ENCODE data around the gene NCKAP5. TPM values are rescaled to one million over a fixed set of nuclear protein-coding genes. Genes with fewer than 3 reads are reported as not detected.
A peak's percentile ranks its signal among the peaks of the same experiment; 100 is the strongest.

The NCKAP5 gene
- total RNA-seq, 1 donor from 2014 or later, result 2.7 TPM

GRCh38 chr2:133532919-133533318, 35.3 kb downstream of the NCKAP5 start:
- peak; percentile 61 for DNase-seq (ENCODE audit: low read depth)
- H3K27me3 ChIP-seq (ENCODE audit: insufficient read depth, low read length), result no peaks in the 10 kb centered on the region
- peak overlapping the region; percentile 25 for H3K4me2 ChIP-seq (ENCODE audit: low read length)

GRCh38 chr2:133531382-133531781, 36.9 kb downstream of the NCKAP5 start:
- Histone ChIP-seq H3K27me3 (ENCODE audit: insufficient read depth, low read length) (no peaks in the 10 kb centered on the region), H3K79me2 (ENCODE audit: insufficient read depth, low read length) (no peaks in the 10 kb centered on the region), H3K4me3 (ENCODE audit: insufficient read depth, low read depth, low read length) (no peak overlapping the region), H2AFZ (ENCODE audit: low read depth, low read length) (no peak overlapping the region), H3K4me2 (ENCODE audit: low read length) (no peak overlapping the region), H3K9ac (ENCODE audit: low read length) (no peak overlapping the region), H3K27ac (ENCODE audit: low read depth, low read length) (no peak overlapping the region), H3K36me3 (ENCODE audit: insufficient read depth, low read length) (no peaks in the 10 kb centered on the region), H3K4me1 (ENCODE audit: insufficient read depth, low read length) (no peaks in the 10 kb centered on the region), H3K9me3 (ENCODE audit: insufficient read depth, low read depth, low read length) (no peaks in the 10 kb centered on the region), H4K20me1 (ENCODE audit: insufficient read depth, low read length) (no peaks in the 10 kb centered on the region)
- TF ChIP-seq CTCF (IDR thresholded peaks at IDR 0.05; ENCODE audit: insufficient read depth, low read depth, low read length), result no peak
- no peak for TF ChIP-seq EZH2 (IDR thresholded peaks at IDR 0.05; ENCODE audit: insufficient read depth, low read length)
- Mint-ChIP-seq H3K9me3 (ENCODE audit: unreplicated experiment) (peaks cover 4% of the 10 kb centered on the region), H3K27ac (ENCODE audit: unreplicated experiment) (no peak overlapping the region), H3K36me3 (ENCODE audit: low read depth, unreplicated experiment) (no peaks in the 10 kb centered on the region), H3K27me3 (ENCODE audit: low read depth, unreplicated experiment) (no peaks in the 10 kb centered on the region), H3K4me1 (ENCODE audit: low read depth, unreplicated experiment) (peaks cover 6% of the 10 kb centered on the region), H3K4me3 (ENCODE audit: unreplicated experiment) (no peak overlapping the region)
- no peak for FAIRE-seq
- DNase-seq (ENCODE audit: low read depth), result no peak

More at GRCh38 chr2:133532919-133533318, 35.3 kb downstream of the NCKAP5 start:
- H3K4me3 Mint-ChIP-seq (ENCODE audit: unreplicated experiment), result no peak overlapping the region
- H3K9me3 Mint-ChIP-seq (ENCODE audit: unreplicated experiment), result peaks cover 4% of the 10 kb centered on the region
- no peak overlapping the region for H2AFZ ChIP-seq (ENCODE audit: low read depth, low read length)
- no peaks in the 10 kb centered on the region for H3K9me3 ChIP-seq (ENCODE audit: insufficient read depth, low read depth, low read length)
- no peak overlapping the region for H3K27ac Mint-ChIP-seq (ENCODE audit: unreplicated experiment)
- TF ChIP-seq CTCF (IDR thresholded peaks at IDR 0.05; ENCODE audit: insufficient read depth, low read depth, low read length) (no peak), EZH2 (IDR thresholded peaks at IDR 0.05; ENCODE audit: insufficient read depth, low read length) (no peak)
- no peaks in the 10 kb centered on the region for H3K27me3 Mint-ChIP-seq (ENCODE audit: low read depth, unreplicated experiment)
- no peaks in the 10 kb centered on the region for H3K79me2 ChIP-seq (ENCODE audit: insufficient read depth, low read length)
- no peaks in the 10 kb centered on the region for H4K20me1 ChIP-seq (ENCODE audit: insufficient read depth, low read length)
- H3K36me3 ChIP-seq (ENCODE audit: insufficient read depth, low read length), result no peaks in the 10 kb centered on the region
- H3K4me1 ChIP-seq (ENCODE audit: insufficient read depth, low read length), result no peaks in the 10 kb centered on the region
- no peak overlapping the region for H3K9ac ChIP-seq (ENCODE audit: low read length)
- H3K4me1 Mint-ChIP-seq (ENCODE audit: low read depth, unreplicated experiment), result peaks cover 6% of the 10 kb centered on the region
- no peak overlapping the region for H3K27ac ChIP-seq (ENCODE audit: low read depth, low read length)
- H3K36me3 Mint-ChIP-seq (ENCODE audit: low read depth, unreplicated experiment), result no peaks in the 10 kb centered on the region
- H3K4me3 ChIP-seq (ENCODE audit: insufficient read depth, low read depth, low read length), result no peak overlapping the region
- FAIRE-seq, result no peak

- DNase-seq (ENCODE audit: low read depth), result no peak
- peaks cover 6% of the 10 kb centered on the region for H3K4me1 Mint-ChIP-seq (ENCODE audit: low read depth, unreplicated experiment)
- Histone ChIP-seq H3K4me3 (ENCODE audit: insufficient read depth, low read depth, low read length) (no peak overlapping the region), H3K4me2 (ENCODE audit: low read length) (no peak overlapping the region), H3K9ac (ENCODE audit: low read length) (no peak overlapping the region), H3K36me3 (ENCODE audit: insufficient read depth, low read length) (no peaks in the 10 kb centered on the region), H3K27me3 (ENCODE audit: insufficient read depth, low read length) (no peaks in the 10 kb centered on the region), H3K27ac (ENCODE audit: low read depth, low read length) (no peak overlapping the region), H3K79me2 (ENCODE audit: insufficient read depth, low read length) (no peaks in the 10 kb centered on the region), H4K20me1 (ENCODE audit: insufficient read depth, low read length) (no peaks in the 10 kb centered on the region), H3K9me3 (ENCODE audit: insufficient read depth, low read depth, low read length) (no peaks in the 10 kb centered on the region), H2AFZ (ENCODE audit: low read depth, low read length) (no peak overlapping the region), H3K4me1 (ENCODE audit: insufficient read depth, low read length) (no peaks in the 10 kb centered on the region)
- FAIRE-seq, result no peak
- no peak overlapping the region for H3K4me3 Mint-ChIP-seq (ENCODE audit: unreplicated experiment)
- H3K36me3 Mint-ChIP-seq (ENCODE audit: low read depth, unreplicated experiment), result no peaks in the 10 kb centered on the region
- H3K27me3 Mint-ChIP-seq (ENCODE audit: low read depth, unreplicated experiment), result no peaks in the 10 kb centered on the region
- H3K27ac Mint-ChIP-seq (ENCODE audit: unreplicated experiment), result no peak overlapping the region
- no peak for TF ChIP-seq EZH2 (IDR thresholded peaks at IDR 0.05; ENCODE audit: insufficient read depth, low read length)
- no peak for TF ChIP-seq CTCF (IDR thresholded peaks at IDR 0.05; ENCODE audit: insufficient read depth, low read depth, low read length)
- peaks cover 4% of the 10 kb centered on the region for H3K9me3 Mint-ChIP-seq (ENCODE audit: unreplicated experiment)
Measured at GRCh38 chr2:133530645-133531044, 37.6 kb downstream of the NCKAP5 start.
